ENCODE data around the gene UCHL5.
"Not testable (repeated sequence)": the region's sequence is repeated elsewhere in the genome, so short reads cannot be mapped to it uniquely, and the experiment has no call there.

UCHL5 gene

GRCh38 chr1:193013005-193013404, 46.2 kb downstream of the UCHL5 start:
- DNase-seq (ENCODE audit: low read depth) = peak; percentile 52
- no peak for TF ChIP-seq CTCF (IDR thresholded peaks at IDR 0.05; ENCODE audit: low read length, missing control alignments)
- H3K4me3 ChIP-seq (replicated peaks; ENCODE audit: low read depth, low read length) = no peak overlapping the region

- TF ChIP-seq CTCF (IDR thresholded peaks at IDR 0.05; ENCODE audit: low read length, missing control alignments) = no peak
- no peak overlapping the region for H3K4me3 ChIP-seq (replicated peaks; ENCODE audit: low read depth, low read length)
- DNase-seq (ENCODE audit: low read depth) = no peak
Measured at GRCh38 chr1:193011406-193011805, 47.8 kb downstream of the UCHL5 start.

- no peak for DNase-seq (ENCODE audit: low read depth)
- no peak overlapping the region for H3K4me3 ChIP-seq (replicated peaks; ENCODE audit: low read depth, low read length)
- TF ChIP-seq CTCF (IDR thresholded peaks at IDR 0.05; ENCODE audit: low read length, missing control alignments) = no peak
Measured at GRCh38 chr1:193009501-193009900, 49.7 kb downstream of the UCHL5 start.

- H3K4me3 ChIP-seq (replicated peaks; ENCODE audit: low read depth, low read length) = no peak overlapping the region
- no peak for TF ChIP-seq CTCF (IDR thresholded peaks at IDR 0.05; ENCODE audit: low read length, missing control alignments)
- DNase-seq (ENCODE audit: low read depth) = no peak
Measured at GRCh38 chr1:193005785-193006184, 53.4 kb downstream of the UCHL5 start.

- no peak overlapping the region for H3K4me3 ChIP-seq (replicated peaks; ENCODE audit: low read depth, low read length)
- DNase-seq (ENCODE audit: low read depth) = no peak
- TF ChIP-seq CTCF (IDR thresholded peaks at IDR 0.05; ENCODE audit: low read length, missing control alignments) = peak; percentile 21
Measured at GRCh38 chr1:192998536-192998935, 60.6 kb downstream of the UCHL5 start.

GRCh38 chr1:192994141-192994540, 65.0 kb downstream of the UCHL5 start:
- H3K4me3 ChIP-seq (replicated peaks; ENCODE audit: low read depth, low read length) = no peak overlapping the region
- no peak for TF ChIP-seq CTCF (IDR thresholded peaks at IDR 0.05; ENCODE audit: low read length, missing control alignments)
- no peak for DNase-seq (ENCODE audit: low read depth)

- no peak overlapping the region for H3K4me3 ChIP-seq (replicated peaks; ENCODE audit: low read depth, low read length)
- no peak for DNase-seq (ENCODE audit: low read depth)
- TF ChIP-seq CTCF (IDR thresholded peaks at IDR 0.05; ENCODE audit: low read length, missing control alignments) = no peak
Measured at GRCh38 chr1:192993426-192994085, 65.6 kb downstream of the UCHL5 start.

- not testable (repeated sequence) for H3K4me3 ChIP-seq (replicated peaks; ENCODE audit: low read depth, low read length); DNase-seq (ENCODE audit: low read depth)
Measured at GRCh38 chr1:192986748-192987334, 72.3 kb downstream of the UCHL5 start.
